HG02763 (cell line): ENCODE measurements around the gene TARDBP.
"Not testable (repeated sequence)": the region's sequence is repeated elsewhere in the genome, so short reads cannot be mapped to it uniquely, and the experiment has no call there.

Source experiments
- ATAC-seq: cut with Tn5 transposase; IDR thresholded peaks from one replicate; pipeline ENCODE4 v1.9.1; 2021; ENCODE audit warnings: mild to moderate bottlenecking, moderate library complexity; ENCODE audit not compliant: unreplicated experiment

TARDBP gene

GRCh38 chr1:10992004-10992403, 20.4 kb upstream of the TARDBP start:
- not testable (repeated sequence) for ATAC-seq

GRCh38 chr1:10992864-10993263, 19.6 kb upstream of the TARDBP start:
- no peak for ATAC-seq

DNA sequence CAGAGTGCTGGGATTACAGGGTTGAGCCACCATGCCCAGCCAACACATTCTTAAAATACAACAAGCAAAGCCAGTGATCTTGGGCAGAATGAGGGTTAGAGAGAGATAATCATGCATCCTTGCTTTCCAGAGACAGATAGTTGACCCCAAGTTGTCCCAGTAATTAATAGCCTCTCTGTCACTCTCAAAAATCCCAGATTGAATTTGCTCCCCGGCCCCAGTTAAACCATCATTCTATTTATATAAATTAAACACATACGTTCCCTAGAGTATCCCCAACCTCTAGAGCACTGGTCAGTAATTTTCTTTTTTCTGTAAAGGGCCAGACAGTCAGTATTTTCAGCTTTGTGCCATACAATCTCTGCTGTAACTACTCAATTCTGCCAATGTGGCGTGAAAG, 16.4 kb upstream of the TARDBP start:
- no peak for ATAC-seq

GRCh38 chr1:11000526-11000925, 11.9 kb upstream of the TARDBP start:
- no peak for ATAC-seq

DNA sequence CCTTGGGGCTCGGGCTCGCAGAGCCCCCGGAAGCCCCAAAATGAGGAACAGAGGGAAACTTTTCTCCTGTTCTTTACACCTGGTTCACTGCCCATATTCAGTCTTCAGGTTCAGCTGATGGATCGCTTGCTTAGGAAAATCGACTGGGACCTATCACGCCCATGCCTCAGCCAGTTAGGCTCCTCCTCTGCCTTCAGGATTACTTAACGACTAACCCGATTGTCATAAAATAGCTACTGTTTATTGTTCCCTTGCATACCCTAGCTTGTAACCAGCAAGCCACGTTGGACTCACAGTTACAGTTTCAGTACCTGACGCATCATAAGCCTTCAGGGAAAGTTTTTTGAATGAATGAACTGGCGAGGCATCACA, 692 bp downstream of the TARDBP start:
- ATAC-seq: no peak

DNA sequence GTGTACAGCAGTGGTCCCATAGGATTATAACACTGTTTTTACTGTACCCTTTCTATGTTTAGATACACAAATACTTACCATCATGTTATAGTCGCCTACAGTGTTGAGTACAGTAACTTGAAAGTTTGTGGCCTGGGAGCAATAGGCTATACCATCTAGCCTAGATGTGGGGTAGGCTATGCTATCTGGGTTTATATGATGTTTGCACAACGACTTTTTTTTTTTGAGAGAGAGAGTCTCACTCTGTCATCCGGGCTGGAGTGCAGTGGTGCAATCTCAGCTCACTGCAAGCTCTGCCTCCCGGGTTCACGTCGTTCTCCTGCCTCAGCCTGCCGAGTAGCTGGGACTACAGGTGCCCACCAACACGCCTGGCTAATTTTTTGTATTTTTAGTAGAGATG, 6.9 kb downstream of the TARDBP start:
- not testable (repeated sequence) for ATAC-seq

- no peak for ATAC-seq
Measured at GRCh38 chr1:11019971-11020370, 7.5 kb downstream of the TARDBP start.

- ATAC-seq: no peak
Measured at GRCh38 chr1:11023201-11023600, 10.7 kb downstream of the TARDBP start.

DNA sequence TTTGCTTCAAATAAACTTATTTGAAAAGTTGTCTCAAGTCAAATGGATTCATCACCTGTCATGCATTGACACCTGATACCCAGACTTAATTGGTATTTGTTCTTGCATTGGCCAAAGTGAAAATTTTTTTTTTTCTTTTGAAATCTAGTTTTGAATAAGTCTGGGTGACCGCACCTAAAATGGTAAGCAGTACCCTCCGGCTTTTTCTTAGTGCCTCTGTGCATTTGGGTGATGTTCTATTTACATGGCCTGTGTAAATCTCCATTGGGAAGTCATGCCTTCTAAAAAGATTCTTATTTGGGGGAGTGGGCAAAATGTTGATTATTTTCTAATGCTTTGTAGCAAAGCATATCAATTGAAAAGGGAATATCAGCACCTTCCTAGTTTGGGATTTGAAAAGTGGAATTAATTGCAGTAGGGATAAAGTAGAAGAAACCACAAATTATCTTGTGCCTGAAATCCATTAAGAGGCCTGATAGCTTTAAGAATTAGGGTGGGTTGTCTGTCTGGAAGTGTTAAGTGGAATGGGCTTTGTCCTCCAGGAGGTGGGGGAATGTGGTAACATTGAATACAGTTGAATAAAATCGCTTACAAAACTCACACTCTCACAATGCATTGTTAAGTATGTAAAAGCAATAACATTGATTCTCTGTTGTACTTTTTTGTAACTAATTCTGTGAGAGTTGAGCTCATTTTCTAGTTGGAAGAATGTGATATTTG, 11.9 kb downstream of the TARDBP start:
- ATAC-seq: no peak

DNA sequence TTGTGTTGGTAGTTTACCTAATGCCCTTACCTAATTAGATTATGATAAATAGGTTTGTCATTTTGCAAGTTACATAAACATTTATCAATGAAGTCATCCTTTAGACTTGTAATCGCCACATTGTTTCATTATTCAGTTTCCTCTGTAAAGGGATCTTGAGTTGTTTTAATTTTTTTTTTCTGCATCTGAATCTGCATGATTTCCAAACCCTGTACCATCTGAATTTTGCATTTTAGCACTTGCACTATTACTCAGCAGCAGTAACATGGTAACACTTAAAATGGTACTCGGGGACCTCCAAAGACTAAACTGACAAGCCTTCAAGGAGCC, 12.4 kb downstream of the TARDBP start:
- no peak for ATAC-seq

DNA sequence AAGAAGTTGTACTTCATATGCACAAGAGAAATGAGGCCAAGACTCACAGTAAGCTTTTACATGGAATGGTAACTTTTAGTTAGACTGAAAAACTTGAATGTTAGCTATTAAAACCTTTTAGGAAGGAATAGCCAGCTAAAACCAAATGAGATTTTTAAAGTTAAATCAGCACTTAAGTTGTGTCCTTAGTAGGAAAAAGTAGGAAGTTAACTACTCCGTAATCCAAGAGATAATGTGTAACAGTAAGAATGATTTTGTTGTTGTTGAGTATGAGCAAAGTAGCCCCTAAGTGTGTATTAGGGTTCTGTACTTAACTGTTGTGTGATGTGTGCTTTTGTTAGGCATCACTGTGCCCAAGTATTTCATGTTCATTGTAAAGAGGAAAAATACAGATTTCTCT, 13.2 kb downstream of the TARDBP start:
- no peak for ATAC-seq

DNA sequence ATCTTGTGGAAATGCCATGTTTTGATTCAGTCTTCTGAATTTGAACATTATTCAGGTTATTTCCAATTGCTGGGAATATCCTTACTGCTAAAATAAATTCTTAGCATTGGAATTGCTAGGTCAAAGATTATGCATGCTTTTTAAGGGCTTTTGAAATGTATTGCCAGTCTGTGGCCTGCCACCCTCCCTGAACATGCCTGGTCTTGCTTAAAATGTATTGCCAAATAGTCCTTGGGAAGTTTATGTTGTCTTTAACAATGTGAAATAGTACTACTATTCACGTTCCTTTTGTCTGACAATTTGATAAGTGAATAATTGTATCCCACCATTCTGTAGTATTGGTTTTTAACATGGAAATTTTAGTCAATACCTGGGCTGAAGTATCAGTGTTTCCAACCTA, 13.6 kb downstream of the TARDBP start:
- ATAC-seq: no peak

DNA sequence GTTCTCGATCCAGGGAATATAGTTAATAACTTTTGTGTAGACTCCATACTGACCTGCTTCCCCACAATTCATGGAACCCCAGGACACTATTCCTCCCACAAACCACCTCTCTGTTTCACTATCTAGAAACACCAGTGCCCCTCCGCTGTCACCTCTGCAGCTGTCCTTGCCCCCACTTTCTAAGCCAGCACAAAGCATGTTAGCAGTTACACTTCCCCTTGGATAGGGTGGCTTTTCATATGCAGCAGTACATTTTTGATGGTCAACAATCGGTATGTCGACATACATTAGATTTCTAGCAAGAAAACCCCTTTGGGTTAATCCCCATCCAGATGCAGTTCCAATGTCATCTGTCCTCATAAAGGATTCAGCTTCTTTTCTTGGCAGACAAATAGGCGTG, 14.4 kb downstream of the TARDBP start:
- ATAC-seq: no peak

GRCh38 chr1:11027316-11027715, 14.9 kb downstream of the TARDBP start:
- no peak for ATAC-seq

- ATAC-seq: no peak
Measured at GRCh38 chr1:11028018-11028417, 15.6 kb downstream of the TARDBP start.

- no peak for ATAC-seq
Measured at GRCh38 chr1:11030865-11031264, 18.4 kb downstream of the TARDBP start.

GRCh38 chr1:11031624-11032262, 19.3 kb downstream of the TARDBP start:
- ATAC-seq: no peak

- not testable (repeated sequence) for ATAC-seq
Measured at GRCh38 chr1:11037019-11037739, 24.7 kb downstream of the TARDBP start.

- ATAC-seq: no peak
Measured at GRCh38 chr1:11037740-11038182, 25.3 kb downstream of the TARDBP start.

GRCh38 chr1:11039351-11040104, 27.1 kb downstream of the TARDBP start:
- ATAC-seq: no peak

GRCh38 chr1:11040105-11040429, 27.6 kb downstream of the TARDBP start:
- not testable (repeated sequence) for ATAC-seq

DNA sequence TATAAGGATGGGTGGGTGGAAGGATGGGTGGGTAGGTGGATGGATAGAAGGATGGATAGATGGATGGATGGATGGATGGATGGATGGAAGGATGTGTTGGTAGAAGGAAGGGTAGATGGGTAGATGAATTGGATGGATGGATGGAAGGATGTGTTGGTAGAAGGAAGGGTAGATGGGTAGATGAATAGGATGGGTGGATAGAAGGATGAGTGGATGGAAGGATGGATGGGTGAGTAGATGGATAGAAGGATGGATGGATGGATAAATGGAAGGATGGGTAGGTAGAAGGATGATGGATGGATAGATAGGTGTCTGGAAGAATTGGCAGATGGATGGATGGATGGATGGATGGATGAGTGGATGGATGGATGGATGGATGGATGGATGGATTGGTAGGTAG, 28.6 kb downstream of the TARDBP start:
- ATAC-seq: no peak
